ENCODE results near the gene AKAP13. TPM values are rescaled to one million over a fixed set of nuclear protein-coding genes. Genes with fewer than 3 reads are reported as not detected.

The AKAP13 gene
- total RNA-seq, 1 experiment from 2014 or later, result 49.6 TPM

- Histone ChIP-seq H3K9me3 (no peaks in the 10 kb centered on the region), H3K4me1 (peaks cover 8% of the 10 kb centered on the region; the same call in 1 of the 2 replicates), H3K4me3 (ENCODE audit: low read depth, low read length) (no peak overlapping the region), H3K27me3 (replicated peaks; ENCODE audit: control insufficient read depth, insufficient read depth, low read length) (no peaks in the 10 kb centered on the region), H3K36me3 (ENCODE audit: control insufficient read depth, insufficient read depth, low read length) (no peaks in the 10 kb centered on the region)
- ChIA-PET POLR2A (no interaction called here), CTCF (no interaction called here)
- H3K4me3 Mint-ChIP-seq (ENCODE audit: unreplicated experiment), result no peak overlapping the region
- intact Hi-C loops (cut with micrococcal nuclease; ENCODE audit: unreplicated experiment), result no loop called here
- no peak overlapping the region for H3K27ac Mint-ChIP-seq (ENCODE audit: unreplicated experiment)
- no peaks in the 10 kb centered on the region for H3K36me3 Mint-ChIP-seq (ENCODE audit: insufficient read depth, unreplicated experiment)
- H3K9me3 Mint-ChIP-seq (ENCODE audit: unreplicated experiment), result no peaks in the 10 kb centered on the region
- BruUV-seq (replicated peaks), result no TSS peak
- H3K4me1 Mint-ChIP-seq (ENCODE audit: low read depth, unreplicated experiment), result peaks cover 17% of the 10 kb centered on the region
- TF ChIP-seq, protein P1, sequence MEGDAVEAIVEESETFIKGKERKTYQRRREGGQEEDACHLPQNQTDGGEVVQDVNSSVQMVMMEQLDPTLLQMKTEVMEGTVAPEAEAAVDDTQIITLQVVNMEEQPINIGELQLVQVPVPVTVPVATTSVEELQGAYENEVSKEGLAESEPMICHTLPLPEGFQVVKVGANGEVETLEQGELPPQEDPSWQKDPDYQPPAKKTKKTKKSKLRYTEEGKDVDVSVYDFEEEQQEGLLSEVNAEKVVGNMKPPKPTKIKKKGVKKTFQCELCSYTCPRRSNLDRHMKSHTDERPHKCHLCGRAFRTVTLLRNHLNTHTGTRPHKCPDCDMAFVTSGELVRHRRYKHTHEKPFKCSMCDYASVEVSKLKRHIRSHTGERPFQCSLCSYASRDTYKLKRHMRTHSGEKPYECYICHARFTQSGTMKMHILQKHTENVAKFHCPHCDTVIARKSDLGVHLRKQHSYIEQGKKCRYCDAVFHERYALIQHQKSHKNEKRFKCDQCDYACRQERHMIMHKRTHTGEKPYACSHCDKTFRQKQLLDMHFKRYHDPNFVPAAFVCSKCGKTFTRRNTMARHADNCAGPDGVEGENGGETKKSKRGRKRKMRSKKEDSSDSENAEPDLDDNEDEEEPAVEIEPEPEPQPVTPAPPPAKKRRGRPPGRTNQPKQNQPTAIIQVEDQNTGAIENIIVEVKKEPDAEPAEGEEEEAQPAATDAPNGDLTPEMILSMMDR (IDR thresholded peaks at IDR 0.05; ENCODE audit: insufficient read depth in 1 of 2, low read depth in 1 of 2, low read length in 1 of 2, severe bottlenecking in 1 of 2, unreplicated experiment in 1 of 2), result no peak
- no peak for DNase-seq
- no peaks in the 10 kb centered on the region for H3K27me3 Mint-ChIP-seq (ENCODE audit: insufficient read depth, unreplicated experiment)
Measured at GRCh38 chr15:85464471-85464870, 84.1 kb downstream of the AKAP13 start.

GRCh38 chr15:85470563-85471271 lies 90.3 kb downstream of the AKAP13 start:
- ChIA-PET POLR2A (no interaction called here), CTCF (no interaction called here)
- intact Hi-C loops (cut with micrococcal nuclease; ENCODE audit: unreplicated experiment), result no loop called here
- Mint-ChIP-seq H3K36me3 (ENCODE audit: insufficient read depth, unreplicated experiment) (no peaks in the 10 kb centered on the region), H3K4me3 (ENCODE audit: unreplicated experiment) (no peak overlapping the region), H3K27ac (ENCODE audit: unreplicated experiment) (no peak overlapping the region), H3K27me3 (ENCODE audit: insufficient read depth, unreplicated experiment) (no peaks in the 10 kb centered on the region), H3K4me1 (ENCODE audit: low read depth, unreplicated experiment) (peaks cover 11% of the 10 kb centered on the region), H3K9me3 (ENCODE audit: unreplicated experiment) (no peaks in the 10 kb centered on the region)
- Histone ChIP-seq H3K4me1 (peaks cover 12% of the 10 kb centered on the region; the same call in 1 of the 2 replicates), H3K36me3 (ENCODE audit: control insufficient read depth, insufficient read depth, low read length) (no peaks in the 10 kb centered on the region), H3K9me3 (no peaks in the 10 kb centered on the region), H3K27me3 (replicated peaks; ENCODE audit: control insufficient read depth, insufficient read depth, low read length) (no peaks in the 10 kb centered on the region), H3K4me3 (ENCODE audit: low read depth, low read length) (no peak overlapping the region)
- no peak for DNase-seq
- no TSS peak for BruUV-seq (replicated peaks)
- TF ChIP-seq, protein P1 (IDR thresholded peaks at IDR 0.05; ENCODE audit: insufficient read depth in 1 of 2, low read depth in 1 of 2, low read length in 1 of 2, severe bottlenecking in 1 of 2, unreplicated experiment in 1 of 2), result no peak

DNA sequence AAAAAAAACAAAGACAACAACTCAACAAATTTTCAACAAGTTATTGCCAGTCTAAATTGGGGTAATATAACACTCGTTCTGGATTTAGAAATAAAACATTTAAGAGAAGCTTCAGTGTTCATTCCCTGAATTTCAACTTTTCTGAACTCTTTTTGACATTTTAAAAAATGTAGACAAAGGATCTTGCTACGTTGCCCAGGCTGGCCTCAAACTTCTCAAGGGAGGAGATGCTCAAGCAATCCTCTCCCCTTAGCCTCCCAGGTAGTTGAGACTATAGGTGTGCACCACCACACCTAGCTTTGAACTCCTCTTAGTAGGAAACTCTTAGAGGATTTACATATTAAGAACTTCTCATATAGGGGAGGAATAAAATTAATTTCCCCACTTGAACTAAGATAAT lies 91.9 kb downstream of the AKAP13 start:
- Mint-ChIP-seq H3K27ac (ENCODE audit: unreplicated experiment) (no peak overlapping the region), H3K4me1 (ENCODE audit: low read depth, unreplicated experiment) (peaks cover 15% of the 10 kb centered on the region), H3K9me3 (ENCODE audit: unreplicated experiment) (no peaks in the 10 kb centered on the region), H3K27me3 (ENCODE audit: insufficient read depth, unreplicated experiment) (no peaks in the 10 kb centered on the region), H3K36me3 (ENCODE audit: insufficient read depth, unreplicated experiment) (no peaks in the 10 kb centered on the region), H3K4me3 (ENCODE audit: unreplicated experiment) (no peak overlapping the region)
- H3K4me3 ChIP-seq (ENCODE audit: low read depth, low read length), result no peak overlapping the region
- ChIA-PET POLR2A (interaction anchor here (0.7 kb wide), 1 partner anchor 491 kb away, joined by 6 read pairs; no protein-coding TSS in a partner anchor), CTCF (no interaction called here)
- no peaks in the 10 kb centered on the region for H3K27me3 ChIP-seq (replicated peaks; ENCODE audit: control insufficient read depth, insufficient read depth, low read length)
- TF ChIP-seq, protein P1 (IDR thresholded peaks at IDR 0.05; ENCODE audit: insufficient read depth in 1 of 2, low read depth in 1 of 2, low read length in 1 of 2, severe bottlenecking in 1 of 2, unreplicated experiment in 1 of 2), result no peak
- H3K4me1 ChIP-seq, result peaks cover 12% of the 10 kb centered on the region; the same call in 1 of the 2 replicates
- intact Hi-C loops (cut with micrococcal nuclease; ENCODE audit: unreplicated experiment), result no loop called here
- H3K9me3 ChIP-seq, result no peaks in the 10 kb centered on the region
- no TSS peak for BruUV-seq (replicated peaks)
- DNase-seq, result no peak
- no peaks in the 10 kb centered on the region for H3K36me3 ChIP-seq (ENCODE audit: control insufficient read depth, insufficient read depth, low read length)
